GM21526 (cell line): ENCODE measurements around the gene DFFB.

Experiments
- ATAC-seq: cut with Tn5 transposase; IDR thresholded peaks from one replicate; pipeline ENCODE4 v1.9.1; 2021; ENCODE audit warnings: moderate library complexity; ENCODE audit not compliant: unreplicated experiment, low FRiP score

DFFB gene

DNA sequence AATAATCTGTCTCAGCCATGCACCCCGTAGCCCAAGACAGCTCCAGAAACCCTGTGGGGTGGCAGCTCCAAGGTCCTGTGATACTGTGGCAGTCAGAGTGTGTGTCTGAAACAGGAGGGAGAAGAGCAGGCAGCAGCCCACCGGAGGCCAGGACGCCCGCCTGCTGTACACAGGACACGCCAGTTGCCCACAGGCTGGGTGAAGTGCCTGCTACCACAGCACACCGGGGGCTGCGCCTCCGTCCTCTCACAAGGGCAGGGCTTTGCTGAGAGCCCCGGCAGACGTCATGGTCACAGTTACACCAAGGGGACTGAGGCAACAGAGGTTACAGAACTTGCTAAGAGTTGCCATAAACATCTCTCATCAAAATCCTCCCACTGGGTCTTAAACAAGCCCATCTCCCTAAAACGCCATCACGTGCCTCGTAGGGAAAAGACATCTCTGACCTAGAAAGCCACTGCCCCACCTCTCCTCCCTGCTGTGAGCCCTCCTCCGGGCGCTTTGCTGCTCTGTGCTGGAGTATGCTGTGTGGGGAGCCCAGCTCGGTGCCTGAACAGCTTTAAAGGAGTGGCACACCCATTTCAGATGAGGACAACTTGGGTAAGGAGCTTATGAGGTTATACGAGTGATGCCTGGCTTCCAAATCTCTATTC is 37.5 kb downstream of the DFFB start:
- no peak for ATAC-seq

- no peak for ATAC-seq
Observed at GRCh38 chr1:3895279-3895950, 38.1 kb downstream of the DFFB start.

DNA sequence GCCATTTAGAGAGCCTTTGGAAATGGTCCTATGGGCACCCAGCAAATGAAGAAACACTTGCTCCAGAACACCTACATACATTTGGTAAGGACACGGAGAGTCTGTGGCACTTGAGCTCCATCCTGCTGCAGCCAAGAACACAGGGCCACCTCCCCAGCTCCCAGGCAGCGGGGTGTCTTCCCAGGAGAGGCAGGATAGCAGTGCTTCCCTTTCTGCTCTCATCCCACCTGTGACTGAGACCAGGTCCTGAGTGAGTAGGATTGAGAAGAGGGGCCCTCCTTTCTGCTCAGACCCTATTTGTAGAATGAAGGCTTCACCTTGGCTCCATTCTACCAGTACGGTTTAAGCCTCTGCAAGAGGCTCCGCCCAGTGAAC is 38.7 kb downstream of the DFFB start:
- no peak for ATAC-seq

- ATAC-seq, result no peak
Observed at GRCh38 chr1:3896396-3897000, 39.2 kb downstream of the DFFB start.

GRCh38 chr1:3898475-3898735 is 41.1 kb downstream of the DFFB start:
- ATAC-seq, result no peak

DNA sequence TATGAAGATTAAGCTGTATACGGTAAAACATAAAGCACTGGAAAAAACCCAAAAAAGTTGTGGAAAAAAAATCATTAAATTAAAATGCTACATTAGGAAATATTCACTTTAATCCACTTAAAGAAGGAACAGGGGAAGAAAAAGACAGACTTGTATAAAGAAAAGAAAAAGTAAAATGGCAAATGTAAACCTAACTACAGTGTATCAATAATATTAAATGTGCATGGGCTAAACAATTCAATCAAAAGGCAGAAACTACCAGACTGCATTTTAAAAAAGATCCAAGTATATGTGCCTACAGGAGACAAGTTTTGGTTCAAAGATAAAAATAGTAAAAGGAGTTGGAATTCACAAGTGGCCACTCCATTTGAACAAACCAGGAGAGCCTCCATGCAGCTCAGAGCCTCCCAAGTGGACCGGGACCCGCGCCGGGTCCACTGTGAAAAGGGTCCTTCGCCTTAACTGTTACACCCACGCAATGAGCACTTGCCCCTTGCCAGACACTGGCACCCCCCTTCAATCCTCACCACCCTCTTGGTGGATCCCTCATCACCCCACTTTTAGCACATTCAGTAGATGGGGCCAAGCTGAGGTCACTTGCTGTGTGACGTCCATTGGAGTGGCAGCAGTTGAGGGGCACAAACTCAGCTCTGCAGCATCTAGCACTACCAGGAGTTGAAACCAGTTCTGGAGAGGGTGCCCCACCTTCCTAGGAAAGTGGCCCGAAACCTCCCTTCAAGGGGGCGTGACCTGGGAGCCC is 41.9 kb downstream of the DFFB start:
- no peak for ATAC-seq

- ATAC-seq, result no peak
Observed at GRCh38 chr1:3899754-3900149, 42.5 kb downstream of the DFFB start.

GRCh38 chr1:3900150-3900968 is 43.1 kb downstream of the DFFB start, which contains the start of gene C1orf174:
Gene C1orf174 (minus strand): TSS chr1:3900272. CDS start chr1:3900186, 86 bp downstream.
- ATAC-seq, result peak; percentile 67

DNA sequence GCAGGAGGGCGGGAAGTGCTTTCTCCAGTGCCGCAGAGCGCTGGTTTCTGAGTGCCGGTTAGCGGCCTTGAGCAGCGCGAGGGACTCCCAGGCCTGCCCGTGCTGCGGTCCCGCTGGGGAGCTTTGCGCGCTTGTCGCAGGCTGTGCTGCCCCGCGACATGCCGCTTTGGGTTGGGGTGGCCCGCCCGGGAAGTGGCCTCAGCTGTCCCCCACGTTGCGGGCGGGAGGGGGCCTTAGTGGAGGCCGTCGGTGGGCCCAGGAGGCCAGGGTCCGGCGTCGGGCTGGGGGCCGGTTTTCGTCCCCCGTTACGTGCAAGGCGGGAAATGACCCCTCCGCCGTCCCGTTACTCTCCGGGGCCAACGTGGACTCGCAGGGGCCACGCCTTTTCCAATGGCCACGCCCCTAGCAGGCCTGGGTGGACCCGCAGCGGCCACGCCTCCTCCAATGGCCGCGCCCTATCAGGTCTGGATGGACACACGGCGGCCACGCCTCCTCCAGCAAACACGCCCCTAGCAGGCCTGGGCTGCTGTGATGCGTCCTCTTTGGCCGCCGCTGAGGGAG is 43.8 kb downstream of the DFFB start:
- peak; percentile 52 for ATAC-seq

DNA sequence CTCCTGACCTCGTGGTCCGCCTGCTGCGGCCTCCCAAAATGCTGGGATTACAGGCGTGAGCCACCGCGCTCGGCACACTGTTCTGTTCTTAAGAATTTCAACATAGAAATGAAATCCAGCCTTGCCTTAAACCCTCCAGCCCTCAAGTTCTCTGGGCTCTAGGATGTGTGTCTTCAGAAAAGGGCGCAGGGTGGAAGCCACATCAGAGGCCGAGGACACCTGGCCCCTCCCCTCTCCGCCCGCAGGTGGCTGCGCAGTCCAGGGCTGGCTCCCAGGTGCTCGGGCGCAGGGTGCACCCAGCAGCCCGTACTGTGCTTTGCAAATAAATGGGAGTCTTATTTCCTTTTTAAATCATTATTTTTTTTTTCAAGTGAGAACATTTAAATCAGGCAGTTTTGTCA is 44.8 kb downstream of the DFFB start:
- ATAC-seq, result no peak

- ATAC-seq, result no peak
Observed at GRCh38 chr1:3902571-3903091, 45.4 kb downstream of the DFFB start.

DNA sequence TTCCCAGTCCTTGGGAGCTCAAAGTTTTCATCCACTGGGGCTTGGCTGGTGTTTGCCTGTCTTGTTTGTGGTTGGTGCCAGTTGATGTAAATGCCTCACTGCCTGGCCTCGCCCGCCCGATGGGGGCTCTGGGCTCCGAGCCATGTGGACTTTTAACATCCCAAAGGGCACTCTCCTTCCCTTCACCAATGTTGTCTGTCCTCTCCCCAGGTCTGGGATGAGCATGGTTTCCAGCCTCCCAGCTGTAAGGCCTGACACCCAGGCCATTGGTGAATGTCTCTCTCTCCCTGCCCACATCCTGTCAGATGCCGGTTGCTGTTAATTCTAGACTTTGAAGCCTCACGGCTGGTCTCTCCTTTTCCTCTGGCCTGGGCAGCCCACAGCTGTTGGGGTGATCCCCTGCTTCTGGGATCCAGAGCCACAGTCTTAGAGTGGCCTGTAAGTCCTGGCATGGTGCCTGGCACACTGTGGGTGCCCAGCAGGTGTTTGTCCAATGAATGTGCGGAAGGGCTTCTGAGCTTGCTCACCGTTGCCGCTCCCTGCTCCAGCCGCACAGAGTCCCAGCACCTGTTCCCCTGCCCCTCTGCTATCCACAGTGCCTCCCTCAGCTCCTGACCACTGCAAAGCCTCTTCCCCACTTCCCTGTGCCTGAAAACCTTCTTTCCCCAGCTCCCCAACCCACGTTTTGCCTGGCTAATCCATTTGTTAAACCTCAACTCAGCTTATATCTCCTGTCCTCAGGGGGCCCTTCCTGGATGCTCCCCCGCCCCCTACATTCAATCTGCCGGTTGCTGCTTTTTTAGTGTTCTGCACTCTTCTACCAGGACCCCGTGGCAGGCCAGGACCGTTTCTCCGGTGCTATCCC is 46.1 kb downstream of the DFFB start:
- ATAC-seq, result no peak

- ATAC-seq, result no peak
Observed at GRCh38 chr1:3904006-3904842, 46.9 kb downstream of the DFFB start.

- no peak for ATAC-seq
Observed at GRCh38 chr1:3904843-3905185, 47.5 kb downstream of the DFFB start.

DNA sequence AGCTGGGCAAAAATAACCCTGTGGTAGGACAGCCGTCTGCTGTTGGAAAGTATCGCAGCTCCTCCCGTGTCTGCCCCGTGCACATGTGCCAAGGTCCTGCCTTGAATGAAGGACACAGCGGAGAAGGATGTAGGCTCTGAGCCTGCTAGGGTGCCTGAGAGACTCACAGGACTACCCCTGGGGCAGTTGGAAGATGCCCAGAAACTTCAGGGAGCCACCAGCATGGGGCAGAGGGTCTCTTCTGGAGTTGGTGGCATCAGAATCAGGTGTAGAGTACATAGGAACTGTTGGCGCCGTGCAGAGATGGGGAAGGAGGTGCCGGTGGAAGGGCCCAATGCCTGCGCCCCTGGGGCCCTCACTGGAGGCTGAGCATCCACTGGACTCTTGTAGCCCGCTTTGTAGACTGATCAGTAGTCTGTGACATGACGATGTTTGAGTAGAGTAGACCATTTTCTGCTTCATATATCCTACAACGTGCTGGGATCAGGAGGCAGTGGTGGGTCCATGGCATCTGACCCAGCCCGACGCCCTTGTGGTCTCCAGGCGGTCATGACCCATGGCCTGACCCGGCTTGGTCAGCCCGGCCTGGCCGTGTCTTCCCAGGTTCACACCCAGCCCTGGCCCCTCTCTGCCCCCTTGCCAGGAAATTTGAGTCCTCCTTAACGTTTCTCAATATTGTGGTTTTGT is 48.1 kb downstream of the DFFB start:
- no peak for ATAC-seq

GRCh38 chr1:3905953-3906671 is 48.8 kb downstream of the DFFB start:
- ATAC-seq, result no peak

GRCh38 chr1:3906672-3907020 is 49.4 kb downstream of the DFFB start:
- no peak for ATAC-seq
